ENCODE results near the gene CAMTA1.

DNA sequence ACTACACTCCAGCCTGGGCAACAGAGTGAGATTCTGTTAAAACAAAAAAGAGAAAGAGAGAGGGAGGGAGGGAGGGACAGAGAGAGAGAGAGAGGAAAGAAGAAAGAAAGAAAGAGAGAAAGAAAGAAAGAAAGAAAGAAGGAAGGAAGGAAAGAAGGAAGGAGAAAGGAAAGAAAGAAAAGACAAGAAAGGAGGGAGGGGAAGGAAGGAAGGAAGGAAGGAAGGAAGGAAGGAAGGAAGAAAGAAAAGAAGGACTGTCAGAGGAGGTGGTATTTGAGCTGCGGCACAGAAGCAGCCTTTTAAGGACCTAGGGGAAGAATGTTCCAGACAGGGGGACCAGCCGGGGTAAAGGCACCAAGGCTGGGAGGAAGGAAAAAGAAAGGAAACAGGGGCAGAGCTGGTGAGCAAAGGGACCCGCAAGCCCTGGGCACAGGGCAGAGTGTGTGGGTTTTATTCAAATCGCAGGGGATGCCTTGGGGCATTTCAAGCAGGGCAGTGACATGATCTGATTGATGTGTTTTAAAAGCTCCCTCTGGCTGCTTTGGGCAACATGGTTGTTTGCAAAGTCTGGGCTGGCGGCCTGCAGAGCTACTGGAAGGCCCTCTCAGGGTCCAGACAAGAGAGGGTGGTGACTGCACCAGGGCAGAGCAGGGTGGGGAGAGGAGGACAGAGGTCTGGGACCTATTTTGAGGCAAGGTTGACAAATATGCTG is 808.9 kb downstream of the CAMTA1 start:
- TF ChIP-seq POLR2AphosphoS5 (IDR thresholded peaks at IDR 0.05) (no peak), POLR2A (IDR thresholded peaks at IDR 0.05) (no peak)

Data from prostate gland (tissue), 1 donor.